GM18499 (cell line): ENCODE measurements around the gene CIT.

Source experiments
- ATAC-seq: cut with Tn5 transposase; IDR thresholded peaks from one replicate; pipeline ENCODE4 v1.9.1; 2021; ENCODE audit warnings: moderate number of reproducible peaks; ENCODE audit not compliant: insufficient read depth, unreplicated experiment

The CIT gene

GRCh38 chr12:119746169-119746568, 131.0 kb downstream of the CIT start:
- no peak for ATAC-seq

- no peak for ATAC-seq
Observed at GRCh38 chr12:119744900-119745606, 132.1 kb downstream of the CIT start.

GRCh38 chr12:119742700-119743099, 134.4 kb downstream of the CIT start:
- no peak for ATAC-seq

GRCh38 chr12:119740830-119741229, 136.3 kb downstream of the CIT start:
- no peak for ATAC-seq

- no peak for ATAC-seq
Observed at GRCh38 chr12:119735079-119735478, 142.0 kb downstream of the CIT start.

- ATAC-seq: no peak
Observed at GRCh38 chr12:119730381-119730780, 146.7 kb downstream of the CIT start.

- ATAC-seq: no peak
Observed at GRCh38 chr12:119729871-119730270, 147.2 kb downstream of the CIT start.

- ATAC-seq: no peak
Observed at GRCh38 chr12:119728444-119728745, 148.7 kb downstream of the CIT start.

GRCh38 chr12:119727600-119728443, 149.3 kb downstream of the CIT start:
- no peak for ATAC-seq

- no peak for ATAC-seq
Observed at GRCh38 chr12:119725523-119725922, 151.6 kb downstream of the CIT start.

- ATAC-seq: no peak
Observed at GRCh38 chr12:119721306-119721705, 155.8 kb downstream of the CIT start.

- ATAC-seq: no peak
Observed at GRCh38 chr12:119720349-119720748, 156.8 kb downstream of the CIT start.

GRCh38 chr12:119718141-119718540, 159.0 kb downstream of the CIT start:
- ATAC-seq: no peak

- ATAC-seq: no peak
Observed at GRCh38 chr12:119715268-119715620, 161.9 kb downstream of the CIT start.

- no peak for ATAC-seq
Observed at GRCh38 chr12:119714614-119715267, 162.4 kb downstream of the CIT start.

- ATAC-seq: no peak
Observed at GRCh38 chr12:119713551-119714031, 163.5 kb downstream of the CIT start.

- ATAC-seq: no peak
Observed at GRCh38 chr12:119712721-119713120, 164.4 kb downstream of the CIT start.

- ATAC-seq: no peak
Observed at GRCh38 chr12:119711693-119712092, 165.4 kb downstream of the CIT start.

- ATAC-seq: no peak
Observed at GRCh38 chr12:119710965-119711551, 166.1 kb downstream of the CIT start.

GRCh38 chr12:119710374-119710964, 166.7 kb downstream of the CIT start:
- no peak for ATAC-seq
